SIG-M5 treated with dmso at 0.1 percent for 504 hours (cell line): ENCODE measurements around the gene NKD2.
"Not testable (repeated sequence)": the region's sequence is repeated elsewhere in the genome, so short reads cannot be mapped to it uniquely, and the experiment has no call there.

ENCODE experiments used
- DNase-seq: peaks from one replicate; lab custom pipeline; 2025; ENCODE audit not compliant: unreplicated experiment; lab: John Stamatoyannopoulos, UW

The NKD2 gene

GRCh38 chr5:1056611-1057484 is 48.2 kb downstream of the NKD2 start:
- DNase-seq, result no peak

DNA sequence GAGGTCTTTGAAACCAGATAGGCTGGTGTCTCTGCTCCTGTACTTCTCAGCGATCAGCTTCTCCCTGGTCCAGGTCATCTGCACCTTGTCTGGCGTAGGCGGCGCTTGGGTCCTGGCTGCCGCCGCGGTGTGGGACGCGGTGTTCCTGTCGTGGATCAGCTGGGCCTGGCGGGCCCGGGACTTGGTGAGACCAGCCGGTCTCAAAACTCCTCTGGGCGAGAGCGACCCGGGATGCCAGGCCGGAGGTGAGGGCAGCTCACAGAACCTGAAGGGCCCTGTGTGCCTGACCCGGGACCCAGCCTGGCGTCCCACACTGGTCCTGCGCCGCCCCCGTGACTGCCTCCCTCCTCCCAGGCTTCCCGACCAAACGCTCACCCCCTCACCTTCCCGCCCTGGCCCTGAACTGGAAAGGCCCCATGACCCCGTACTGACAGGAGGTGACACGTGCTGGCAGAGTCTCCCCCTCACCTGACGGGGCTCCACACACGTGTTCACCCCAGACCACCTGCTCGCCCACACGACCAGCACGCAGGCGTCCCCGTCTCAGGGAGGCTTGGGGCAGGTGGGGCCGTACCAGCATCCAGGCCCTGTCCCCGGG is 49.0 kb downstream of the NKD2 start:
- no peak for DNase-seq

DNA sequence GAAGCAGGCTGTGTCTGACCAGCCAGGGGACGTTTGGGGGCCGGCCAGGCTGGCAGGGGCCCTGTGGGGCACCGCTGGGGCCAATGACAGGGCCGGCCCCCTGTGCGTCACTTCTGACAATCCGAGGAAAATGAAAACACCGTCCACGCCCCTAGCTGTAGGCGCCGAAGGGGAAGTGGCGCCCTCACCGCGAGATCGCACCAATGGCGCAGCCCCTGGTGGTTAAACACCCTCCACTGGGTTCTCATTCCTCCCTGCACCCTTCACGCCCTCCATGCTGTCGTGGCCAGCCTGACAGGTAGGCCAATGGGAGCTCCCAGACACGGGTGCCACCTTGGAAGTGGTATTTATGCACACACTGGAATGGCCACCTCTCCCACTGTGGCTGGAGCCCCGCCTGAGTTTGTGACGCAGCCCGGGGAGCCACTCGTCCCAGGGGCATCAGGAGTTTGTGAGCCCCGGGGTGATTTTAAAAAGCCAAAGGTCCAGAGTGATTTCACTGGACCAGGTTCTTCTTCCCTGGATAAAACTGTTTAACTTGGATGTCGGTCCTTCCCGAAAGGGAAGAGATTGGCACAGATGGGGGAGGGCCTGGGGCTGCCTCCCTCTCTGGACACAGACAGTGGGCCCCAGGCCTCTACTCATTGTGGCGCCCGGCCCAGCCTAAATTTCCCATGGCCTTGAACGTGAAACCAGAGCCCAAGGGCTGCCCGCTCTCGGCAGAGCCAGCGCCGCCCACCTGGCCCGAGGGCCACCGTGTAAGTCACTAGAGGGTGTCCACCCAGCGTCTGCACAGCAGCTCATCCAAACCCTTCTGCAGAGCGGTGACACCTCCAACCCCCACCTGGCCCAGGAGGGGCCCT is 49.7 kb downstream of the NKD2 start:
- no peak for DNase-seq

- no peak for DNase-seq
Observed at GRCh38 chr5:1058988-1059883, 50.6 kb downstream of the NKD2 start.

GRCh38 chr5:1059884-1060263 is 51.3 kb downstream of the NKD2 start:
- DNase-seq, result no peak

- no peak for DNase-seq
Observed at GRCh38 chr5:1060535-1060981, 52.0 kb downstream of the NKD2 start.

GRCh38 chr5:1061292-1061691 is 52.7 kb downstream of the NKD2 start:
- DNase-seq, result not testable (repeated sequence)

DNA sequence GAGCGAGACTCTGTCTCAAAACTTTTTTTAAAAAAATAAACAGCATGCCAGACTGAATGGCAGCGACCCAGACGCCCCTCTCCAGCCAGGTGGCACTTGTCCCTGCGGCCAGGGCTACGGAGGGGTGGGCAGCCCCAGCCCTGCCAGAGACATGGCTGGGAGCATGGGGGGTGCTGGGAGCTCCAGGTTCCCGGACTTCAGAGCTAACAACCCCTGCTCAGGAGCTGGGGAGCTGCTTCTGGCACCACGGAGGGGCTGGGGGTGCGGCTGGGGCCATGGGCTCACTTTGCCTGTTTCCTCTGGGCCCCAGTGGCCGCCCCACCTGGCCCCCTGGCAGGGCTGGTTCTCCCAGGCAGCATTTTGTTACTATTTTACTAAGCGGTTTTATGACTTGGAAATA is 53.3 kb downstream of the NKD2 start:
- no peak for DNase-seq

- no peak for DNase-seq
Observed at GRCh38 chr5:1062761-1063568, 54.4 kb downstream of the NKD2 start.

- DNase-seq, result no peak
Observed at GRCh38 chr5:1063661-1064382, 55.2 kb downstream of the NKD2 start.

DNA sequence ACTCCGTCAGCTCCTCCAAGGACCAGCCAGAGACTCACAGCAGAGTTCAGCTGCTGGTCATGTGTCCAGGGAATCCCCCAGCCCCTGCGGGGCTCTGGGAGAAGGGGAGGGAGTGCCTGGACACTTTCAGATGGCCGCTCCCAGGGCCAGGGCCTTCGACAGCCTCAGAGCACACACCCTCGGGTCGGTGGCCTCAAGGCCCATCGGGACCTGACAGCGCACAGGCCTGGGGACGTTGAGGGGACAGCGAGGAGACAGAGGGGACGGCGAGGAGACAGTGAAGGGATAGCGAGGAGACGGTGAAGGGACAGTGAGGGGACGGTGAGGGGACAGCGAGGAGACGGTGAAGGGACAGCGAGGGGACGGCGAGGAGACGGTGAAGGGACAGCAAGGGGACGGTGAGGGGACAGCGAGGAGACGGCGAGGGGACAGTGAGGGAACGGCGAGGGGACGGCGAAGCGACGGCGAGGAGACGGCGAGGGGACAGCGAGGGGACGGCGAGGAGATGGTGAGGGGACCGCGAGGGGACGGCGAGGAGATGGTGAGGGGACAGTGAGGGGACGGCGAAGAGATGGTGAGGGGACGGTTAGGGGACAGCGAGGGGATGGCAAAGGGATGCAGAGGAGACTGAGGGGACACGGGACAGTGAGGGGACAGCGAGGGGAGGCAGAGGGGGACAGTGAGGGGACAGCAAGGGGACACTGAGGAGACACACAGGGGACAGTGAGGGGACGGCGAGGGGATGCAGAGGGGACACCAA is 56.0 kb downstream of the NKD2 start:
- DNase-seq, result no peak

DNA sequence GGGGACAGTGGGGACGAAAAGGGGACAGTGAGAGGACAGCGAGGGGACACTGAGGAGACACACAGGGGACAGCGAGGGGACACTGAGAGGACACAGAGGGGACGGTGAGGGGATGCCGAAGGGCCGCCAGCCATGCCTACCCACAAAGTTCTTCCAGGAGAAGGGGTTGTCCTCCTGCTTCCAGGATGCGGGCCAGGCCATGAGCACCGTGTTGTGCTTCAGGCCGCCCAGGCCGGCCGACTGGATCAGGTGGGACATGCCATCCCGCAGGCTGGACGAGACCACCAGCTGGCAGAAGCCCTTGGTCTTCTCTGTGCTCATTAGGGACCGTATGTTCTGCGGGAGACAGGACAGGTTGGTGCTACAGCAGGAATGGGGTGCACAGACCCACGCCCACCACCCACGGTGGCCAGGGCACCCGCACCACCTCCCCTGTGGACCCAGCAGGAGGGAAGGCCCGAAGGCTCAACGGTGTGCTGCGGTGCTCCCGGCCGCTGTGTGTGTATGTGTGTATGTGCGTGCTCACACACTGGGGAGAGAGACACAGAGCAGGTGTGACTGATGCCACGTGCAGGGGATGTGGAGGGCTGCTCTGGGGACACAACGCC is 56.6 kb downstream of the NKD2 start:
- DNase-seq, result no peak

GRCh38 chr5:1065891-1066650 is 57.5 kb downstream of the NKD2 start:
- no peak for DNase-seq

GRCh38 chr5:1066676-1067075 is 58.1 kb downstream of the NKD2 start:
- no peak for DNase-seq

- no peak for DNase-seq
Observed at GRCh38 chr5:1067141-1068121, 58.8 kb downstream of the NKD2 start.
